Stomach (tissue), 9 donors: Measurements from ENCODE around the gene DIS3L2. TPM values are rescaled to one million over a fixed set of nuclear protein-coding genes. Genes with fewer than 3 reads are reported as not detected.

Experiments
- DNase-seq, 2 donors: peaks; one replicate each; pipeline versions ENCODE4 v3.0.0 to v3.0.0-alpha.2; 2013 to 2019
- H3K27ac ChIP-seq, 5 donors: fragments of 200-600 bp in 4 of 5; sonication (generic) in 4 of 5; one replicate each; pipeline ENCODE4 v1.5.1; 2013 to 2019; ENCODE audit warnings: mild to moderate bottlenecking in 1 of 5, moderate library complexity in 1 of 5
- H3K27me3 ChIP-seq, 3 donors: fragments of 200-600 bp; sonication (generic); one replicate each; pipeline ENCODE4 v1.5.1; 2017 to 2019; ENCODE audit warnings: mixed run types in 1 of 3
- H3K36me3 ChIP-seq, 4 donors: fragments of 200-600 bp; sonication (generic); 1 replicate in 3 of 4; 2 replicates in 1 of 4; pipeline ENCODE4 v1.5.1; 2016 to 2019
- H3K4me1 ChIP-seq, 4 donors: fragments of 200-600 bp; sonication (generic); one replicate each; pipeline ENCODE4 v1.5.1; 2016 to 2019
- H3K4me3 ChIP-seq, 4 donors: fragments of 200-600 bp; sonication (generic) in 3 of 4; one replicate each; pipeline ENCODE4 v1.5.1; 2016 to 2019; ENCODE audit warnings: mild to moderate bottlenecking in 1 of 4
- H3K9me3 ChIP-seq, 4 donors: fragments of 200-600 bp; sonication (generic); one replicate each; pipeline ENCODE4 v1.5.1; 2016 to 2019
- CTCF ChIP-seq, 7 experiments: fragments of 450-650 bp in 4 of 7; fragments of 200-600 bp in 3 of 7; sonication (generic) in 3 of 7; IDR thresholded peaks; one replicate each; pipeline ENCODE4 v1.5.1; 2016 to 2019; ENCODE audit warnings: antibody characterized with exemption in 7 of 7, control low read depth in 2 of 7, mild to moderate bottlenecking in 1 of 7
- EP300 ChIP-seq: sonication (generic); formaldehyde crosslinking; IDR thresholded peaks from one replicate; pipeline ENCODE4 v1.6.1; 2017; ENCODE audit warnings: antibody characterized with exemption
- POLR2A ChIP-seq, 4 donors: fragments of 450-650 bp; IDR thresholded peaks; one replicate each; pipeline ENCODE4 v1.6.1; 2016; ENCODE audit warnings: antibody characterized with exemption in 4 of 4, control low read depth in 2 of 4, mild to moderate bottlenecking in 1 of 4, moderate library complexity in 1 of 4
- POLR2AphosphoS5 ChIP-seq, 3 donors: sonication (generic); formaldehyde crosslinking; IDR thresholded peaks; one replicate each; pipeline ENCODE4 v1.6.1; 2016; ENCODE audit warnings: antibody characterized with exemption in 3 of 3
- WGBS, 5 donors: extraction: QIAGEN DNeasy Blood & Tissue Kit in 3 of 5; methylation state at CpG; one replicate each; pipeline versions ENCODE4 v1.1.5 to v1.1.7; 2013 to 2018; 5-methylcytosine and 5-hydroxymethylcytosine counted together
- intact Hi-C: fragments of 100-400 bp; cut with DNase I; formaldehyde crosslinking; loops from one replicate; pipeline ENCODE4 v1.15.1; 2023; ENCODE audit warnings: low total_unique reads
- polyA plus RNA-seq, 3 donors: library from polyadenylated mRNA; stranded (reverse); fragments of 200-250 nt; gene quantifications; one replicate each; pipeline ENCODE4 v1.2.3, GENCODE V29; 2013
- total RNA-seq, 5 donors: library from RNA; depleted of rRNA; stranded (reverse); fragments of >200 nt; gene quantifications; one replicate each; pipeline versions ENCODE4 v1.1.0 to v1.2.3, GENCODE V29; 2014 to 2016
- donor health status: healthy with polysubstance abuse.
- donor health status: Bipolar disorder and iron deficiency.
- donor health status: healthy.

Gene DIS3L2
- total and polyA plus RNA-seq, 8 donors = 10.4 to 124 (median 26.8) TPM

DNA sequence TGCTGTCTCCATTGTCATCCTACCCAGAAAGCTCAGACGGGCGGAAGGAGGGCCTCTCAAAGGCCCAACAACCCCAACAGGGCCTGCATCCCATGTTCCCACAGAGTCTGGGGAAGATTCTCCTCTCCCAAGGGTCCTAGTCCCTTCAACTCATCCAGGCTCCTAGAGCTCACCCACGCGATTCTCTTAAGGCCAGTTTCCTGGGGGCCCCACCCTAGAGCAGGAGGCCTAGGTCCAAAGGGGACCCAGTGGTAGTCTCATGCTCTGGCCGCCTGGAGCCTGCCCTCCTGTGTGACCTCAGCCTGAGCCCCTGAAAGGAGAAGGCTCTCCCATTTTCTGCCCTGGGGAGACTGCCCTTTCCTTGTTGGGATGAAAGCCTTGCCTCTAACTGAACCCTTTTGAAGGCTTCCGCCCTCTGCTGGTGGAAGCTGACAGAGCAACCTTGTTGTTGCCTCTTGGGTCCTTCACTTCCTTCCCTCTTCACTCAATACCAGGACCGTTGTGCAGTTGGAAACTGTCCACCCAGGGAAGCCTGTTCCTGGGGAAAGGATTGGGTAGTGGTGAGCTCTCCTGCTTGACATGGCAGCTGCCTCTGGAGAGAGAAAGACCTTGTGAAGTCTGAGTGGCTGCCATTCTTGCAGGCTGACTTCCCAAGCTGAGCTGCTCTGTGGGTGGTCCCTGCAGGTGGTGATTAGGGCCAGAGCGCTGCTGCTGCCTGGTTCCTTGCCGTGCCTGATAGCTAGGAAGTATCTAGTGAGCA lies 331.1 kb downstream of the DIS3L2 start:
- H3K27me3 ChIP-seq = no peaks in the 10 kb centered on the region
- no peak overlapping the region for H3K27ac ChIP-seq
- peak; percentile 71 to 72 for DNase-seq
- TF ChIP-seq POLR2AphosphoS5 (IDR thresholded peaks at IDR 0.05) = no peak
- TF ChIP-seq CTCF (IDR thresholded peaks at IDR 0.05) = peak in 5 of 7 experiments; percentile 26 to 51 (median 39)
- no peak for TF ChIP-seq POLR2A (IDR thresholded peaks at IDR 0.05)
- no peak for TF ChIP-seq EP300
- H3K9me3 ChIP-seq = no peaks in the 10 kb centered on the region
- no peaks in the 10 kb centered on the region for H3K4me1 ChIP-seq
- intact Hi-C loops = no loop called here
- 68 to 83% (median 77%) methylated on average over 9 of the region's 9 CpGs for WGBS, 5 donors
- H3K4me3 ChIP-seq = no peak overlapping the region
- peaks cover 0 to 16% (median 11%) of the 10 kb centered on the region in 4 donors for H3K36me3 ChIP-seq

- TF ChIP-seq CTCF (IDR thresholded peaks at IDR 0.05) (no peak), POLR2A (IDR thresholded peaks at IDR 0.05) (no peak), POLR2AphosphoS5 (IDR thresholded peaks at IDR 0.05) (no peak)
- Histone ChIP-seq H3K27ac (no peak overlapping the region), H3K27me3 (no peaks in the 10 kb centered on the region), H3K36me3 (peaks cover 0 to 16% (median 11%) of the 10 kb centered on the region in 4 donors), H3K9me3 (no peaks in the 10 kb centered on the region), H3K4me3 (no peak overlapping the region), H3K4me1 (no peaks in the 10 kb centered on the region)
- DNase-seq = no peak
- whole genome bisulfite sequencing, 5 donors = 87 to 92% (median 91%) methylated on average over 6 of the region's 6 CpGs
- intact Hi-C loops = no loop called here
Measured at GRCh38 chr2:232293191-232293590, 331.7 kb downstream of the DIS3L2 start.

DNA sequence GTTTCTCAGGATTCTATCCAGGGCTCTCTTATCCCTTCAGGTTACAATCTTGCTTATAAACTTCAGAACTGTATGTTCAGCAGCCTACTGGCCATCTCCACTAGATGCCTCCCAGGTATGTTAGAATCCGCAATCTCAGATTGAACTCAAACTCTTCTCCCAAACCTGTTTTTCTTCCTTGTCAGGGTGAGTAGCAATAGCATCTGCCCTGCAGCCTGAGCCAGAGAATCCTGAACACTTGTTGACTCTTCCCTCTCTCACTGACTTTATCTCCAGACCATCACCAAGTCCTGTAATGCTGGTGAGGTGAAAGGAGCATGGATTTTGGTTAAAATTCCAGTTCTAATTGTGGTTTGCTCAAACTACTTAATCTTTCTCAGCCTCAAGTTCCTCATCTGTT lies 334.5 kb downstream of the DIS3L2 start:
- Histone ChIP-seq H3K36me3 (peaks cover 0 to 30% (median 23%) of the 10 kb centered on the region in 4 donors), H3K4me1 (peaks cover 0 to 3% (median 1%) of the 10 kb centered on the region in 4 donors), H3K27me3 (no peaks in the 10 kb centered on the region), H3K4me3 (no peak overlapping the region), H3K9me3 (no peaks in the 10 kb centered on the region), H3K27ac (no peak overlapping the region)
- DNase-seq = no peak
- intact Hi-C loops = no loop called here
- 91 to 100% (median 100%) methylated on average over 1 of the region's 1 CpG for WGBS, 5 donors
- TF ChIP-seq POLR2A (IDR thresholded peaks at IDR 0.05) (no peak), CTCF (IDR thresholded peaks at IDR 0.05) (no peak), EP300 (no peak), POLR2AphosphoS5 (IDR thresholded peaks at IDR 0.05) (no peak)

- peaks cover 0 to 36% (median 25%) of the 10 kb centered on the region in 4 donors for H3K36me3 ChIP-seq
- no peaks in the 10 kb centered on the region for H3K9me3 ChIP-seq
- peaks cover 0 to 5% (median 1%) of the 10 kb centered on the region in 4 donors for H3K4me1 ChIP-seq
- WGBS, 5 donors = 94 to 100% (median 97%) methylated on average over 3 of the region's 3 CpGs
- intact Hi-C loops = no loop called here
- no peaks in the 10 kb centered on the region for H3K27me3 ChIP-seq
- H3K27ac ChIP-seq = no peak overlapping the region
- TF ChIP-seq CTCF (IDR thresholded peaks at IDR 0.05) = no peak
- TF ChIP-seq POLR2A (IDR thresholded peaks at IDR 0.05) = no peak
- TF ChIP-seq EP300 = no peak
- no peak for TF ChIP-seq POLR2AphosphoS5 (IDR thresholded peaks at IDR 0.05)
- H3K4me3 ChIP-seq = no peak overlapping the region
- no peak for DNase-seq
Measured at GRCh38 chr2:232296776-232297525, 335.4 kb downstream of the DIS3L2 start.
